Chondrocyte (in vitro differentiated cells): Measurements from ENCODE around the gene APOBR. TPM values are rescaled to one million over a fixed set of nuclear protein-coding genes. Genes with fewer than 3 reads are reported as not detected.
"Not testable (repeated sequence)": the region's sequence is repeated elsewhere in the genome, so short reads cannot be mapped to it uniquely, and the experiment has no call there.

Experiments used
- DNase-seq: peaks from one replicate; pipeline ENCODE4 v3.0.0; 2021; ENCODE audit warnings: mixed read lengths, low spot score
- H3K27ac Mint-ChIP-seq: one replicate; pipeline ENCODE4 v1.8.0; 2021; ENCODE audit warnings: mild to moderate bottlenecking, moderate library complexity, mixed read lengths; ENCODE audit not compliant: unreplicated experiment
- H3K27me3 Mint-ChIP-seq: 2 replicates; pipeline ENCODE4 v1.8.0; 2021; ENCODE audit warnings: low read depth, mixed read lengths
- H3K36me3 Mint-ChIP-seq: 2 replicates; pipeline ENCODE4 v1.8.0; 2021; ENCODE audit warnings: low read depth, mixed read lengths
- H3K4me1 Mint-ChIP-seq: 2 replicates; pipeline ENCODE4 v1.8.0; 2021; ENCODE audit warnings: low read depth, mild to moderate bottlenecking, mixed read lengths
- H3K4me3 Mint-ChIP-seq: one replicate; pipeline ENCODE4 v1.8.0; 2021; ENCODE audit warnings: mild to moderate bottlenecking, moderate library complexity, mixed read lengths; ENCODE audit not compliant: unreplicated experiment
- H3K9me3 Mint-ChIP-seq: 2 replicates; pipeline ENCODE4 v1.8.0; 2021; ENCODE audit warnings: low read depth, mixed read lengths
- total RNA-seq: library from RNA; stranded (reverse); gene quantifications from 3 replicates; pipeline ENCODE4 v1.2.1, GENCODE V29; 2021
- TF ChIP-seq, protein P1 (sequence below): fragments of 200-600 bp; sonication (generic); IDR thresholded peaks from 2 replicates; pipeline ENCODE4 v1.5.0; 2021; ENCODE audit warnings: antibody characterized with exemption, mild to moderate bottlenecking, moderate library complexity

Gene APOBR
- total RNA-seq, 1 donor from 2014 or later = 0.07 TPM

DNA sequence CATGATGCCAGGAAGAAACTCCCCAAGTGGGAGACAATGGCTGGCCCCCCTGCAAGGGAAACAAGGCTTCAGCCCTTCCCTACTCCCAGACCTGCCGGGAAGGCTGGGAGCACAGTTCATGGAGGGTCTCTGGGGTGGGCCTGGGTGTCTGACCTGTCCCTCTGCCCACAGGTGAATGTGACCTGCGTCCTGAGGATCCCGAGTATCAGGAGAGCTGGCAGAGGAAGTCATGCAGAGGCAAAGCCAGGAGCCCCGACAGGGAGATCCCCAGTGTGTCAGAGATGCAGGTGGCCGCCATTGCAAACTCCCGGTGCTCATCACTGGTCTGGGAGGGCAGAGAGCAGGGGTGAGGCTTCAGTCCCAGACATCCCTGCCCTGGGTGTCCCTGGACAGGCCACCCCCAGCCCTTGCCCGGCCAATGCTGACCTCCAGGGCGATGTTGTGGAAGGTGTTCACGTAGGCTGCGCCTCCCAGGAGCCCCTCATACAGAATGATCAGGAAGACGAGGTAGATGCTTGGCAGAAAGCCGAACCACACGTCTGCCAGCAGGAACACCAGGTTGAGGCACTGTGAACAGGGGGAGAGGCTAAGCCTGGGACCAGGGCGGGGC is 17.0 kb upstream of the APOBR start:
- Mint-ChIP-seq H3K4me3 (no peak overlapping the region), H3K27me3 (no peaks in the 10 kb centered on the region), H3K27ac (no peak overlapping the region), H3K9me3 (no peaks in the 10 kb centered on the region), H3K36me3 (peaks cover 11% of the 10 kb centered on the region), H3K4me1 (no peaks in the 10 kb centered on the region)
- TF ChIP-seq, protein P1, sequence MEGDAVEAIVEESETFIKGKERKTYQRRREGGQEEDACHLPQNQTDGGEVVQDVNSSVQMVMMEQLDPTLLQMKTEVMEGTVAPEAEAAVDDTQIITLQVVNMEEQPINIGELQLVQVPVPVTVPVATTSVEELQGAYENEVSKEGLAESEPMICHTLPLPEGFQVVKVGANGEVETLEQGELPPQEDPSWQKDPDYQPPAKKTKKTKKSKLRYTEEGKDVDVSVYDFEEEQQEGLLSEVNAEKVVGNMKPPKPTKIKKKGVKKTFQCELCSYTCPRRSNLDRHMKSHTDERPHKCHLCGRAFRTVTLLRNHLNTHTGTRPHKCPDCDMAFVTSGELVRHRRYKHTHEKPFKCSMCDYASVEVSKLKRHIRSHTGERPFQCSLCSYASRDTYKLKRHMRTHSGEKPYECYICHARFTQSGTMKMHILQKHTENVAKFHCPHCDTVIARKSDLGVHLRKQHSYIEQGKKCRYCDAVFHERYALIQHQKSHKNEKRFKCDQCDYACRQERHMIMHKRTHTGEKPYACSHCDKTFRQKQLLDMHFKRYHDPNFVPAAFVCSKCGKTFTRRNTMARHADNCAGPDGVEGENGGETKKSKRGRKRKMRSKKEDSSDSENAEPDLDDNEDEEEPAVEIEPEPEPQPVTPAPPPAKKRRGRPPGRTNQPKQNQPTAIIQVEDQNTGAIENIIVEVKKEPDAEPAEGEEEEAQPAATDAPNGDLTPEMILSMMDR = no peak
- DNase-seq = peak; percentile 72

DNA sequence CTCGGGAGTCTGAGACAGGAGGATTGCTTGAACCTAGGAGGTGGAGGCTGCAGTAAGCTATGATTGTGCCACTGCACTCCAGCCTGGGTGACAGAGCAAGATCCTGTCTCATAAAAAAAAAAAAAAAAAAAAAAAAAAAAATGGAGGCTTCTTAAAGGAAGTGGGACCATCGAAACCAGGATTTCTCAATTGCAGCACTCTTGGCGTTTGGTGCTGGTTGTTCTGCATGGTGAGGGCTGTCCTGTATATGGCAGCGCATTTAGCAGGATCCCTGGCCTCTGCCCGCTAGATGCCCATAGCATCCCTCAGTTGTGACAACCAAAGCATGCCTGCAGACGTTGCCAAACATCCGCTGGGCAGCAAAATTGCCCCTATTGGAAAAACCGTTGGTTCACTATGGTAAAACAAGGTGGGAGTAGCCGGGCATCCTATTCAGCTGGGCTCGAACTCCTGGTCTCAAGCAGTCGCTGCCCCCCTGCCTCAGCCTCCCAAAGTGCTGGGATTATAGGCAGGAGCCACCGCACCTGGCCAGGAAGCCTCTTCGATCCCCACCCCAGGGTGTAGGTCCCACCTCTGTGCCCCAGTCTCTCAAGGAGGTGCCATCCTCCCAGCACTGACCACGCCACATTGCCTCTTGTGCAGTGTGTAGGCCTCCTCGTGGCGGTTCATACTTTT is 15.8 kb upstream of the APOBR start:
- no peak overlapping the region for H3K27ac Mint-ChIP-seq
- H3K4me3 Mint-ChIP-seq = no peak overlapping the region
- no peaks in the 10 kb centered on the region for H3K27me3 Mint-ChIP-seq
- TF ChIP-seq, protein P1 = no peak
- no peaks in the 10 kb centered on the region for H3K9me3 Mint-ChIP-seq
- H3K36me3 Mint-ChIP-seq = peaks cover 14% of the 10 kb centered on the region
- no peaks in the 10 kb centered on the region for H3K4me1 Mint-ChIP-seq
- peak; percentile 48 for DNase-seq

DNA sequence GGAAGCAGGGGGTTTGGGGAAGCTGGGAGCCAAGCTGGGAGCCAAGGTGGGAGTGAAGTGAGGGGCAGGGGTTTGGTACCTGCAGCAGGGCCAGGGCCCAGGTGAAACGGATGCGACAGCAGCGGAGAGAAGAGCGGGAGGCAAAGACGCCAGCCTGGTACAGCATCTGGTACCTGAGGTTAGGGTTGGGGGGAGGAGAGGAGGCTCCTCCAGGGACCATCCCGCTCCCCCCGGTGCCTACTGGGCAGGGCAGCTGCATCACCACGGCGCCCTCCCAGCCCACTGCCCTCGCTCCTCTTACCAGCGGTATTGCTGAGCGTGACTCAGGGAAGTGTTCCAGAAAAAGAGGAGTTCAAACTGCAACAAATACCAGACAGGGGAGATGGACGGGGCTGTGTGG is 12.4 kb upstream of the APOBR start:
- TF ChIP-seq, protein P1 = no peak
- no peak overlapping the region for H3K27ac Mint-ChIP-seq
- peak; percentile 71 for DNase-seq
- no peaks in the 10 kb centered on the region for H3K27me3 Mint-ChIP-seq
- H3K9me3 Mint-ChIP-seq = no peaks in the 10 kb centered on the region
- H3K4me1 Mint-ChIP-seq = no peaks in the 10 kb centered on the region
- peaks cover 8% of the 10 kb centered on the region for H3K36me3 Mint-ChIP-seq
- H3K4me3 Mint-ChIP-seq = no peak overlapping the region

DNA sequence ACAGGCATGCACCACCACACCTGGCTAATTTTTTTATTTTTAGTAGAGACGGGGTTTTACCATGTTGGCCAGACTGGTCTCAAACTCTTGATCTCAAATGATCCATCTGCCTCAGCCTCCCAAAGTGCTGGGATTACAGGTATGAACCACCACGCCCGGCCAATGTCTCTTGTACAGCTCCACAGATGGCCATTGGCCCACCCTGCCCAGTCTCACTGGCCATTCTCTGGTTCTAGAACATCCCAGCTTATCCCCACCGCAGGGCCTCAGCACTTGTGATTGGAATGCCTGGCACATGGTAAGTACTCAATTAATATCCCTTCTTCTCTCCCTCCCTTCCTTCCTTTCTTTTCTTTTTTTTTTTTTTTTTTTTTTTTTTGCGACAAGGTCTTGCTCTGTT is 11.1 kb upstream of the APOBR start:
- peaks cover 10% of the 10 kb centered on the region for H3K36me3 Mint-ChIP-seq
- H3K9me3 Mint-ChIP-seq, H3K4me1 Mint-ChIP-seq, H3K27ac Mint-ChIP-seq, H3K4me3 Mint-ChIP-seq, H3K27me3 Mint-ChIP-seq: not testable (repeated sequence)
- peak; percentile 51 for DNase-seq

DNA sequence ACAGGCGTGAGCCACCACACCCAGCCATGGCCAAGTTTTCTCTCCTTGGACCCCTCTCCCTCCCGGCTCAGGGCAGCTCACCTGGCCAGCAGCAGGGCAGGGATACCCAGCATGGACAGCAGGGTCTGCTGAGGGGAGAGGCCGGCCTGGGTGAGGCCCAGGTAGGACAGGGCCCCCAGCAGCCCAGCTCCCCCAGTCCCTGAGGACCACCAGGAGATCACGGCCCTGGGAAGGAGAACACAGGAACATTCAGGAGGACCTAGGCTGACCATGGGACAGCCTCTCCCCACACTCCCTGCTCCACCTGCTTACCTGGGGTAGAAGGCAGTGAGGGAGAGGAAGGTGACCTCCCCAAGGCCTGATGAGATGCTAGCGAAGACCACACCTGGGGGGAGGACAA is 8.2 kb upstream of the APOBR start:
- peaks cover 11% of the 10 kb centered on the region for H3K36me3 Mint-ChIP-seq
- peak; percentile 56 for DNase-seq
- H3K27me3 Mint-ChIP-seq = no peaks in the 10 kb centered on the region
- TF ChIP-seq, protein P1 = no peak
- peaks cover 3% of the 10 kb centered on the region for H3K4me1 Mint-ChIP-seq
- H3K27ac Mint-ChIP-seq = no peak overlapping the region
- H3K4me3 Mint-ChIP-seq = no peak overlapping the region
- no peaks in the 10 kb centered on the region for H3K9me3 Mint-ChIP-seq
